ENCODE data around the gene SZT2. TPM values are rescaled to one million over a fixed set of nuclear protein-coding genes. Genes with fewer than 3 reads are reported as not detected.

SZT2 gene
- total and polyA plus RNA-seq, 2 of the 4 experiments (the other 2 are of a cell fraction): 9.5 to 14.3 TPM

DNA sequence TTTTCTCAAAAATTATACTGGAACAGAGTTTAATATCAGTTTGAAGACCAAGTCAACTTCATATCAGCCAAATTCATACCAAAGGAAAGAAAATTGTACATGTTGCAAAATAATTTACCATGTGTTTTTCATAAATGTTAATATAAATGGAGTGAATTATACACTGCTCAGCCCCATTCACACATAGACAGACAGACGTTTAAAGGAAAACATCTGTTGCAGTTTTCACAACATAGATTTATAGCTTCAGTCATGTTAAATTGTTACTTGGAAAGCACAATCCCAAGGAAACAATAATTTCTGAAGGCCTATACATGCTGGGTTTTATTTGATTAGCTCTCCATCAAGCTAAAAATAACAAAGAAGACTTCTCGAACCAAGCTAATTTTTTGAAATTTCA lies 91.8 kb downstream of the SZT2 start:
- no peaks in the 10 kb centered on the region for H4K20me1 ChIP-seq (ENCODE audit: insufficient read depth, low read length)
- TF ChIP-seq NFE2L2 (IDR thresholded peaks at IDR 0.05; ENCODE audit: low read depth, low read length) (no peak), MXI1 (IDR thresholded peaks at IDR 0.05; ENCODE audit: borderline replicate concordance, low read depth, low read length) (no peak), MAZ (IDR thresholded peaks at IDR 0.05; ENCODE audit: borderline replicate concordance, low read depth, low read length) (no peak), BHLHE40 (IDR thresholded peaks at IDR 0.05; ENCODE audit: low read depth, low read length) (no peak), RFX5 (IDR thresholded peaks at IDR 0.05; ENCODE audit: low read depth, low read length) (no peak), CHD1 (IDR thresholded peaks at IDR 0.05; ENCODE audit: low read depth, low read length) (no peak), CEBPB (IDR thresholded peaks at IDR 0.05; ENCODE audit: low read depth, low read length) (no peak), USF2 (IDR thresholded peaks at IDR 0.05; ENCODE audit: low read depth, low read length) (no peak), POLR2A (IDR thresholded peaks at IDR 0.05; ENCODE audit: low read depth, low read length) (no peak), RAD21 (IDR thresholded peaks at IDR 0.05; ENCODE audit: low read length) (no peak), RCOR1 (IDR thresholded peaks at IDR 0.05; ENCODE audit: insufficient replicate concordance, low read length) (no peak), SMC3 (IDR thresholded peaks at IDR 0.05; ENCODE audit: low read depth, low read length) (no peak), MAFK (IDR thresholded peaks at IDR 0.05; ENCODE audit: low read depth, low read length) (no peak), FOS (IDR thresholded peaks at IDR 0.05; ENCODE audit: low read depth, low read length) (no peak)
- TF ChIP-seq, protein P1, sequence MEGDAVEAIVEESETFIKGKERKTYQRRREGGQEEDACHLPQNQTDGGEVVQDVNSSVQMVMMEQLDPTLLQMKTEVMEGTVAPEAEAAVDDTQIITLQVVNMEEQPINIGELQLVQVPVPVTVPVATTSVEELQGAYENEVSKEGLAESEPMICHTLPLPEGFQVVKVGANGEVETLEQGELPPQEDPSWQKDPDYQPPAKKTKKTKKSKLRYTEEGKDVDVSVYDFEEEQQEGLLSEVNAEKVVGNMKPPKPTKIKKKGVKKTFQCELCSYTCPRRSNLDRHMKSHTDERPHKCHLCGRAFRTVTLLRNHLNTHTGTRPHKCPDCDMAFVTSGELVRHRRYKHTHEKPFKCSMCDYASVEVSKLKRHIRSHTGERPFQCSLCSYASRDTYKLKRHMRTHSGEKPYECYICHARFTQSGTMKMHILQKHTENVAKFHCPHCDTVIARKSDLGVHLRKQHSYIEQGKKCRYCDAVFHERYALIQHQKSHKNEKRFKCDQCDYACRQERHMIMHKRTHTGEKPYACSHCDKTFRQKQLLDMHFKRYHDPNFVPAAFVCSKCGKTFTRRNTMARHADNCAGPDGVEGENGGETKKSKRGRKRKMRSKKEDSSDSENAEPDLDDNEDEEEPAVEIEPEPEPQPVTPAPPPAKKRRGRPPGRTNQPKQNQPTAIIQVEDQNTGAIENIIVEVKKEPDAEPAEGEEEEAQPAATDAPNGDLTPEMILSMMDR (conservative IDR thresholded peaks at IDR 0.05; ENCODE audit: low read depth, low read length): no peak
- TF ChIP-seq, protein P2, sequence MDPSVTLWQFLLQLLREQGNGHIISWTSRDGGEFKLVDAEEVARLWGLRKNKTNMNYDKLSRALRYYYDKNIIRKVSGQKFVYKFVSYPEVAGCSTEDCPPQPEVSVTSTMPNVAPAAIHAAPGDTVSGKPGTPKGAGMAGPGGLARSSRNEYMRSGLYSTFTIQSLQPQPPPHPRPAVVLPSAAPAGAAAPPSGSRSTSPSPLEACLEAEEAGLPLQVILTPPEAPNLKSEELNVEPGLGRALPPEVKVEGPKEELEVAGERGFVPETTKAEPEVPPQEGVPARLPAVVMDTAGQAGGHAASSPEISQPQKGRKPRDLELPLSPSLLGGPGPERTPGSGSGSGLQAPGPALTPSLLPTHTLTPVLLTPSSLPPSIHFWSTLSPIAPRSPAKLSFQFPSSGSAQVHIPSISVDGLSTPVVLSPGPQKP (IDR thresholded peaks at IDR 0.05; ENCODE audit: borderline replicate concordance, low read depth, low read length): no peak
- H2AK5ac ChIP-seq (ENCODE audit: low read depth, low read length): no peak overlapping the region
- H3K27me3 ChIP-seq (ENCODE audit: control insufficient read depth, insufficient read depth, low read length): no peaks in the 10 kb centered on the region
- intact Hi-C loops (cut with micrococcal nuclease) (no loop called here), dilution Hi-C loops (cut with HindIII; ENCODE audit: low sequenced_read_pairs, unreplicated experiment) (no loop called here), in situ Hi-C loops (cut with MboI; ENCODE audit: low sequenced_read_pairs) (no loop called here)
- no peak overlapping the region for H3K18ac ChIP-seq (ENCODE audit: low read depth, low read length)
- POLR2A ChIA-PET (ENCODE audit: unreplicated experiment): no interaction called here
- no peak overlapping the region for H2BK5ac ChIP-seq (ENCODE audit: low read depth, low read length, poor library complexity, severe bottlenecking)
- no peak overlapping the region; the same call in 1 of the 2 replicates for H3K14ac ChIP-seq (replicated peaks; ENCODE audit: low read depth, low read length)
- 0 out of 2 replicates have a peak, but pooled peaks cover 1% of the 10 kb centered on the region for H3K9me1 ChIP-seq (ENCODE audit: insufficient read depth, low read length)
- ATAC-seq (ENCODE audit: low read depth): no peak
- no peak overlapping the region for H3K23ac ChIP-seq (ENCODE audit: low read depth, low read length)
- H3K9ac ChIP-seq (ENCODE audit: low read depth, low read length): no peak overlapping the region
- H3K4me1 ChIP-seq (ENCODE audit: control insufficient read depth, insufficient read depth, low read length): peaks cover 3% of the 10 kb centered on the region; the same call in 1 of the 2 replicates
- H3K79me1 ChIP-seq (ENCODE audit: low read depth in 1 of 2, low read length in 2 of 2): peaks cover 0 to 6% of the 10 kb centered on the region in 2 experiments; a peak in 1 of 4 replicates
- H3K27ac ChIP-seq (ENCODE audit: insufficient read depth, low read length): no peak overlapping the region
- no peak overlapping the region for H2BK20ac ChIP-seq (ENCODE audit: low read depth, low read length)
- CTCF ChIA-PET: interaction anchor here (0.6 to 1.4 kb wide), 3 partner anchors 13 to 24 kb away, joined by 3 to 8 read pairs (median 4); no protein-coding TSS in a partner anchor
- H4K91ac ChIP-seq (ENCODE audit: insufficient read depth, low read depth, low read length): no peak overlapping the region
- no peak overlapping the region for H3K4me2 ChIP-seq (ENCODE audit: low read depth, low read length)
- H2AK9ac ChIP-seq (replicated peaks; ENCODE audit: low read depth, low read length, poor library complexity): no peak overlapping the region
- WGBS, 2 experiments (ENCODE audit: extremely low coverage in 2 of 2, insufficient read length in 1 of 2): no CpG with 5 or more reads among the region's 2 CpGs
- H3K4me3 ChIP-seq (ENCODE audit: insufficient read depth, low read depth, low read length): no peak overlapping the region
- no peak overlapping the region for H2AFZ ChIP-seq (replicated peaks; ENCODE audit: low read length, poor library complexity)
- H3K56ac ChIP-seq (ENCODE audit: extremely low read depth, insufficient read depth, low read length): no peak overlapping the region
- no peak overlapping the region for H2BK15ac ChIP-seq (ENCODE audit: low read depth, low read length)
- DNase-seq: no peak
- no peak overlapping the region for H4K5ac ChIP-seq (ENCODE audit: low read depth, low read length)
- H3K4ac ChIP-seq (ENCODE audit: low read depth, low read length): no peak overlapping the region
- no peaks in the 10 kb centered on the region for H3K9me3 ChIP-seq (ENCODE audit: control insufficient read depth, insufficient read depth, low read length)
- H4K8ac ChIP-seq (ENCODE audit: low read depth in 2 of 2, low read length in 2 of 2): no peak overlapping the region; a peak in 1 of 4 replicates
- BruUV-seq (replicated peaks): no TSS peak
- no peaks in the 10 kb centered on the region for H3K36me3 ChIP-seq (ENCODE audit: control insufficient read depth, insufficient read depth, low read length)
- H2BK120ac ChIP-seq (ENCODE audit: low read depth, low read length): no peak overlapping the region; the same call in 1 of the 2 replicates
